ENCODE data around the gene SPTB.

The SPTB gene

DNA sequence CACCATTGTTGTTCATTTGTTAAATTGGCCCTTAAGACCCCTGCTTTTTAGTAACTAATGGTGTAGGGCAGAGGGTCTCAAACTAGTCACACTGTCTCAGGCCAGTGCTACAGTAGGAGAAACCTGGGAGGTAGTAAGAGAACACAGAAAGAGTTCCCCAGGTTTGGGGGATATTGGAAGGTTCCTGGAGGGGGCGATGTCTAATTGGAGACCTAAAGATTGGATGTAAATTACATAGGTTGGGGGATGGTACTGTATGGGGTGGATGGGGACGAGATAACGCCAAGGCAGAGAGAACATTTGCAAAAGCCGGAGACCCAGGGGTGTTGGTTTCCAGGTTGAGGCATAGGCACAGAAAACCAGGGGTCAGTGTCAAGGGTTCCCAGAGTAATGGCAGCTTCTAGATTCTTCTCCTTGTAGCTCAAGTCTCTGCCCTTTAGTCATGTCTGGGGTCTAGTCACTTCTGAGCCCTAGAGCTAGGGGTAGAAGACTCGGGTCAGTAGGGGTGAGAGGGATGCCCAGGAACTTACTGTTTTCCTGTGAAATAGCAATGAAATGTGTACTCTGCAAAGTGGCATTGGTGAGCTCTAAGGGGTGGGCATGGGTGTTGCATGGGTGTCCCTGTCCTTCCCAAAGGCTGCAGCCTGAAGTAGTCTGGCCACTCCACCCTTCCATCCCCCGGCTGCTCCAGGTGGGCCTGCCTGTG is 153.7 kb downstream of the SPTB start:
- DNase-seq = no peak

DNA sequence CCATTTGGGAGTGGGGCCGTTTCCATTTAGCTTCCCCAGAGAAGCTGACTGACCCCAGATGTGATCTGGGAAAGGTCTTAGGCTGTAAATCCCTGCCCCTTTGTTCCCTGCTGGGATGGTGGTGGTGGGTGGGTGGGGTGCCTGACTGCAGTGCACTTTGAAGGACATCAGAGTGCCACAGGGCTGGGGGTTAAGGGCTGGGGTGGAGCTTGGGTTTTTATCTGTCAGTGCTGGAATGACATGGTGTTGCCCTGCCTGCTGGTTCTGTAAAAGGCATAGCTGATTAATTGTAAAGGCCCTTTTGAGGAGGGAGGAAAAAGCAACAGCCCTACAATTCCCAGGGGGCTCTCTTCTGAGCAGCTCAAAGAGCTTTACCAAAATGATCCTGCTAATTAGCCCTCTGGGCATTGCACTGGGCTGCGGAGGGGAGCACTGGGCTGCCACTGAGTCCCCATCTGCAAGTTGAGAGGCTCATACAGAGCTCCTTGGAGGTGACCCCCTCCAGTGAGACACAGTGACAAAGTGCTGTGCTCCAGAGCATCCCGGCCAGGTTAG is 154.4 kb downstream of the SPTB start:
- no peak for DNase-seq

DNA sequence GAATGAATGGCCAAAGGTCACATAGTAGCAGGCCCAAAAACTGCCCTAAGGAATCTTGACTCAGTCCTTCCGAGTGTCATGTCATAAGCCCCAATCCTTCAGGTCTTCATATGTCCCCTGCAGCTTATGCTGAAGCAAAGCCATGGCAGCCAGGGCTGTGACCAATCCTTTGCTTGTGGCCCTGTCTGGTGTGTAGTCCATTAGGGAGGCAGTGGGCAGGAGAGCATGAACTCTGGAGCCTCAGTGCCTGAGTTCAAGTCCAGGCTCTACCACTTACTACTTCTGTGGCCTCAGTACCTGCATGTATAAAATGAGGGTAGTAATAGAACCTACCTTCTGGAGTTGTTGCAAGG is 155.2 kb downstream of the SPTB start:
- DNase-seq = no peak

DNA sequence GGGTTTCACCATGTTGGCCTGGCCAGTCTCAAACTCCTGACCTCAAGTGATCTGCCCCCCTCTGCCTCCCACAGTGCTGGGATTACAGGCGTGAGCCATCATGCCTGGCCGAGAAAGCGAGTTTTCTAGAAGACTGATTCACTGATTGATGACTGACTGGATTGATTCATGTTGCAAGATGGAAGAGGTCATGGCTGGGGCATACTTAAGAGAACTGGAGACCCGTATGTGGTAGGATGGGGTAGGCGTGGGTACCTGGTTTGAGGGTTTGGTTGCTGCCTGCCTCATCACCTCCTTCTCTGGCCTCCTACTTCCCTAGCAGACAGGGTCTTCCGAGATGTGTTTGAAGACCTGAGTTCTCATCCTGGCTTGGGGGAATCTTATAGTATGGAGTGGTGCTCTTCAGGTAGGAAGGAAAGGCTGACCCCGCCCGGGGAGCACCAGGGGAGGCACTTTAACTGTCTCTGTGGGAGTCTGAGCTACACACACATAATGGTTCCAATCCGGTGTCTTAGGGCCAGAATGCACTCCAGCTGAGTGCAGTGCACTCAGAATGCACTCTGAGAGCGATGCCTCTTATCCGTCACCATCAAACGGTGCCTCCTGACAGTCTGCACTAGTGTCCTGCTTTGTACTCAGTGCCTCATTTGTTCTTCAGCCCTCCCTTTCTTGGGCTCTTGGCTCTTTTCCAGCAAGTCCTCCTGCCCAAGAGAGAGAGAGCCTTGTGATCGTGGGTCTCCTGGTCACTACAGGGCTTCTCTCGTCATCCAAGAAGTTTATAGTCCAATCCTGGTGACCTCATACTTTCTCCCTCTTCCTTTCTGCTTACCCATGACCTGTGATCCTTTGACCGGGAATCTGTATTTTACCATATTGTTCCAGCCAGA is 155.8 kb downstream of the SPTB start:
- DNase-seq = no peak

DNA sequence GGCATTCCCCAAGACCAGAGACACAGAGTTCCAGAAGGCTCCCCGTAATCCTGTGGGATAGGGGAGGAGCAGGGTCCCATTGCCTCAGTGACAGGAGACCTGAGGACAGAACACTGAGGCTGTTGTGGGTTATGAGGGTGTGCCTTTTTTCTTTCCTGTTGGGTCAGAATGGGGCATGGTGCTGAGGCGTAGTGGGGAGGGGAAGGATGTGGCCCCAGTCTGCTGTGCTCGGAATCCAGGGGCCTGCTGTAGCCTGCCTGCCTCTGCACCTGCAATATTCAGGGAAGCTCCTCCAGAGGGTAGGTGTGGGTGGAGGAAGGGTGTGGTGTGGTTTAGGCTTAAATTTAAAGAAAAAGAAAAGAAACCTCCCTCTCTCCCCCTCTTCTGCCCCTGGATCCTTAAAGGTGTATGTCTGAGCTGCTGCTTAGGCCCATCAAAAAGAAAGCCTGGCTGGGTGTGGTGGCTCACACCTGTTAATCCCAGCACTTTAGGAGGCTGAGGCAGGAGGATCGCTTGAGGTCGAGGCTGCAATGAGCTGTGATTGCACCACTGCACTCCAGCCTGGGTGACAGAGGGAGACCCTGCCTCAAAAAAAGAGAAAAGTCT is 156.8 kb downstream of the SPTB start:
- no peak for DNase-seq

DNA sequence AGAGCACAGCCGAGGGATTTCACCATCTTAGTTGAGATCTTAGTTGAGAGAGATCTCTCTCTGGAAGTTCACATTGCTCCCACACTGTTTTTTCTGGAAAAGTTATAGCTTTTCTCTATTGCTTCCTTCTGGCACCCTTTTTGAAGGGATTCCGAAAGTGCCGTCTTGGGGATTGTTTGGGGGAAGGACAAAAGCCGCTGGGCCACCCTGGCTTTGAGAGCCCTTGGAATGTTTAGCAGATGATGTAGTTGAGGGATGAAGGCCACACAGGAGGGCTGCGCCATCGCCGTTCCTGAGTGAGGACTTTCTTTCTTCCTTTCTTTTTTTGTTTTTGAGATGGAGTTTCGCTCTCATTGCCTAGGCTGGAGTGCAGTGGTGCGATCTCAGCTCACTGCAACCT is 157.8 kb downstream of the SPTB start:
- no peak for DNase-seq

DNA sequence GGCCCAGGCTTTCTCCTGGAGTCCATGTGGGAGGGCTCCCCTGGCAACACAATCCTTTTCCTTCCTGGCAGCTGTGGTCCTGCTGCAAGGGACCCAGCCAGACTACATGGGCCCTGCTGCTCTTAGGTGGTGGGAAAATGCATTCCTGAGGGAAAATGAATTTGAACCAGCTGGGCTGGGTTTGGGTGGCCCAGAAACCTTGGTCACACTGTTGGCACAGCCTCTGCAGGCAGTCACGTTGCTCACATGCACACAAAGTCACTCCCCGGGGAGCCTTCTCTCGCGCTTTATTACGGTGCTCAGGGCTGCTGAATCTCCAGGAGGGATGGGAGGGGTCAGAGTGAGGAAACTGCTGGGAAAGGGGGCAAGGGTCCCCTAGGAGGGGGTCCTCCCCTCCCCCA is 158.3 kb downstream of the SPTB start:
- no peak for DNase-seq

DNA sequence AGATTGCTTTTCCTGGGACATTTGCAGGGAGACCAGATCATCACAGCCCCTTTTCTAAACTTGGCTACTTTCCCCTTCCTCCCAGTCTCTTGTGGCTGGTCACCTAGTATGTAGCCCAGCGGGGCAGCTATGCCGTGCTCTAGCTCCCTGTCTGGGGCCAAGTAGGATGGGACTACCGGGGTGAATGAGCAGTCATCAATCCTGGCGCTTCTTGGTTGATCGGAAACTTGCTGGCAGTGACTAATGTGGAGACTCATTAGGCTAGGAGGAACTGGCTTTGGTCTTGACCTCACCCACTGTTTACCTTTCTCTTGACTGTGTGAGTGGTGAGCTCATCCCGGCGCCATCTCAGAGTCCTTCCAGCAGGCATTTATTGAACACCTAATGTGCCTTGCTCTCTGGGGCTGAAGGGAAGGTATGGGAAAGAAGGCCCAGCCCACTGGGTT is 159.6 kb downstream of the SPTB start:
- DNase-seq = no peak

DNA sequence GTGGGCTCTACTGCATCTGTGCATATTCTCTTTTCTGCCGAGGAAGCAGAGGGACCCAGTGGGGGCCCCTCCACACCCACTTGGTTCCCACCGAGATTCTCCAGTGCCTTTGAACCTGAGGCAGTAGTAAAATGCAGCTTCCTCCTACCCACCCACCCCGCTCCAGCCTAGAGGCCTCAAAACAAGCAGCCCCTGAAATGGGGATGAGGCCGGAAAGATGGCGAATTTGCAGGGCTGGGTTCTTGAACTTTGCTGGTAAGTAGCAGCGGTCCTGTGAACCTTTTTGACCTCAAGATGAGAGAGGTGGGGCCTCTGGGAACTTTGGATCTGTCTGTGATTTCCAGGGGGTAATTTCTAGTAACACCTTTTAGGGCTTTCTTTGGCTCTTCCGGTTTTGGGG is 160.1 kb downstream of the SPTB start:
- DNase-seq = no peak

DNA sequence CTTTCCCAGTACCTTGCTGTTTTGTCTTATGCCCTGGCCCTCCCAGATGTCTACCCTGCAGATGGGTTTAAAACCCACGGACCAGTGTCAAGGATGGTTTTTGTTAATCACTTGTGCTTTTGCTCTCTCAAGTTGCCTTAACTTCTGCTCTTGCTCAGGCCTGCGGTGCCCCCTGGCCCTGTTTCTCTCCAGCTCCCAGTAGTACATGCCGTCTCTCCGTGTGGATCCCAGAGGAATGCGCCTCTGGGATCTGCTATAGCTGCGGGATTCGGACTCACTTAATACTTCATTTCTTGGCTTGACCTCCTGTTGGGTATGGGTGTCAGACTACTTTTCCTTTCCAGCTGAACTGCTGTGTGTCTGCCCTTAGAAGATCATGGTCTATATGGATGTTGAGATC is 160.9 kb downstream of the SPTB start:
- DNase-seq = no peak

DNA sequence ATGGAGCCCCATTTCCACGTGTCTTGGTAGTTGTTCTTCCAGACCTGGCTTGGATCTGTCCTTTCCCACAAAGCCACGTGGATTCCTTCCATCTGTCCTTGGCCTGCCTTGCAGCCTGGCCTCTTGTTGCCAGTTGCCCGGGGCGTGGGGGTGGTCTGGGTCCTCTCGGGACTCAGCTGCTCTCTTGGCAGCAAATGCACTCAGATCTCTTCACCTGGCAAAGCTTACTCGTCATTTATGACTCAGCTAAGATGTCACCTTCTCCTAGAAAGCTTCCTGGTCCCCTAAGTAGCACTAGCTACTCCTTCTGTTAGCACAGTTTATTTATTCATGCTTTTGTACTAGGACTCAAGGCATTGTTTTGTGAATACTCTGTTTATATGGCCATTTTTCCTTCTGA is 161.8 kb downstream of the SPTB start:
- DNase-seq = peak in 1 of 2 experiments; percentile 9

DNA sequence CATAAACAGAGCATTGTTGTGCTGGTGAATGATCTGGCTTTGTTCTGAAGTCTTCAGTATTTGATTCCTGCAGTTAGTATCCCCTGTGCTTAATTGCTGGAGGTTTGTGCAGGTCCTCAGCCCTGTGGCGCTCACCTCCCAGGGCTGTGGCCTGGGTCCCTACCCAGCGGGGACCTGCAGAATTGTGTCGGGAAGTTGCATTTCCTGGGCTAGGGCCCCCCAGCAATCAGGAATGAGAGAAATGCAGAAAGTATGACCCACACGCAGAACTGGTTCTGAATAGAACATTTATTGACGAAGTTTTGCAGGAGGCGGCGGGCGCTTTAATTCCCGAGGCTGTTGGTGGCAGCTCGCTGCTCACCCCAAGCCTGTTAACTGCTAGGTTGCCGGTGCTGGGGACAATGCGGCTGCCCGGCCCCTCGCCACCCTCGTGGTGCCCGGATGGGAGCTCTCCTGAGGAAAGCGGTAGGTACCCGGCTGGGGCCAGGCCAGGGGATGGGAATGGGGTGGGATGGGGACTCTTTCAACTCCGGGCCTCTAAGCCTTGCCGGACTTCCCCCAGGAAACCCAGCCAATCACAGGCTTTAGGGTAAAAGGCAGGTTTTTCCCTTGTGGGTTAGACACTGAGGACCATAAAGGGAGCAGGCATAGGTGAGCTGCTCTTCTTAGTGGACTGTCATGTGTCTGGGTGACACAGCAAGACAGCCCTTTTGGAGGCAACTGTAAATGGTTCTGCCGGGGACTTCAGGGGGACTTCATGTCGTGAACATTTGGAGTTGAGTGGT is 163.9 kb downstream of the SPTB start:
- no peak for DNase-seq

DNA sequence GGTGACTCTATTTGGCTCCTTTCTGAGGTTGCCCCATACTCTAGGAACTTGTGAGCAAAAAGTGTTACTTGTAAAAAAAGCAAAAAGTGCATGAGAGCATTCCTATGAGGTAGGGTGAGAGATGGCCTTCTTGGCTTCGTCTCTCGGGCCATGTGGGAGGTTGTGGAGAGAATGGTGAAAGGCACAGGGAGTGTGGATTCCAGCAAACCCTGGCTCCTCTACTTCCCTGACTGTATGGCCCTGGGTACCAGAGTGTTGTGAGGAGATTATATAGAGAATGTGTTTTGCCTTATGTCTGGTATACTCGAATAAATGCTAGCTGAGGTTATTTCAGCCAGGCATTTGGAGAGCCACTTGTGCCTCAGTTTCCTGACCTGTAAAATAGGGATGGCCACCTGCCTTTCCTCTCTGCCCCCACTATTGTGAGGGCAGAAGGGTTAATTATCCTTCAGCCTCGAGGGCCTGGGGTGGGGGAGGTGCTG is 164.5 kb downstream of the SPTB start:
- DNase-seq = no peak

DNA sequence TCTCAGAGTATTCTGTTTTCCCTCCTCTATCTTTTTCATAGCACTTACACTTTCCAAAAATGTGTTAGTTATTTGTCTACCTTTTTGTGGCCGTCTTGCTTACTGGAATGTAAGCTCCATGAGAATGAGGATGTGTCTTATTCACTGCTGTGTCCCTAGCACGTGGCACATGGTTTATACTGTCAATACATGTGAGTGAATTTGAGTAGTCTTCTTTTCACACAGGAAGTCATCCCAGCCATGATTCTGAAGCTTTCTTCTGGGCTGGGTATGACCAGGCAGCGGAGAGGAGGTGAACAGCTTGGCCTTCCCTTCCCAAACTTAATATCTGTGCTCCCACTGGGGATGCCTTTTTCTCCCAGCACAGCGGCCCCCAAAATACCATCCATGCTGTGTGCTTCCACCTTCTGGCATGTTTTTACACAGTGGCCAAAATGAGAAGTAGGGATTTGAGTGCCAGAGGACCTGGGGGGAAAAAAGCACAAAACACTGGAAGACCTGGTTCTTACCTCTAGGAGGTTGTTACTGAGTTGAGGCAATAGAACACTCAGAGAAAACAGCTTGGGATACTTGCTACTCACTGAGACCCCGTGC is 165.2 kb downstream of the SPTB start:
- no peak for DNase-seq

DNA sequence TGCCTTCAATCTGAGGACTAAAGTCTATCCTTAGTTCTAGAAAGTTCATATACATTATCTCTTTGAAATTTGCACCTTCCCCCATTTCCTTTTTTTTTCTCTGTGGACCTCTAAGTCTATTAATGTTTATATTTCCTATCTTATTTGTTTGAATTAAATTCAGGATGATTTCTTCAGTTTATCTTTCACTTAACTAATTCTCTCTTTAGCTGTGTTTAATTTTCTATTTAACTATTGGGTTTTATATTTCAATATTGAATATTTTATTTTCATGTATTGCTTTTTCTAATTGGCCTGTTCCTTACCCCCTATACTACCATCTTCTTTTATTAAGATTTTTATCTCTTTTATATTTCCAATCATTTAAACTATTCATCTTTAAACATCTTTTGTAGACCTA is 166.0 kb downstream of the SPTB start:
- DNase-seq = no peak

DNA sequence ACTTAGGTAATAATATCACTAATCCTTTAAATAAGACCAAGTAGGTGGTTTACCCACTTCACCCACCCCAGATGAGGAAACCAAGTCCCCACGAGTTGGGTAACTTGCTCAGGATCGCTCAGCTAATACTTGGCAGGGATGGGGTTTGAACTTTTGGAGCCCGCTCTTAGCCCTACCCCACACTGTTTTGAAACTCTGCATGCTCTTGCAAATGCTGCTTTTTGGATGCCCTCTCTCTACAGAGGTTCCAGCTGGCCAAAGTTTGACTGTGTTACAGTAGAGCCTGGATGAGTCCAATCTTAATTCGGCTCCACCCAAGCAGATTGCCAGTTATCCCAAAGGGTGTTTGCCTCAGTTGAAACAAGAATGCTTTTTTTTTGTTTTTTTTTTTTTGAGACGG is 168.7 kb downstream of the SPTB start:
- no peak for DNase-seq

DNA sequence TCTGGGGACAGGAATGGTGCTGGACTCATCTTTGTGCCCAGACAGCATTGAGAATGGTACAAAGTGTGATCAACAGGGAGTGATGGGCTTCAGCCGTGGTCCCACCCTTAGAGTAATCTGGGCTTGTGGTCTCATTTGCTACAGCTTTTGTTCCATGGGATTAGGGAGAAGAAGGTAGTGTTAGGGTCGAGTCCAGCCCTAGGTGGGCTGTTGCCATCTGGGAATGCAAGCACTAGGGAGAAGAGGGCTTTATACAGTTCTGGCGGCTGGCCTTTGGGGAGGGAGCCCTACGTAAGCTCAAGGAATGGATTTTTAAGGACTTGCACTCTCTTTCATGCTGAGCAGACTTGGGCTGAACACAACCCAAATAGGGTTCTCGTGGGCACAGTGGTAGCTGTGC is 170.6 kb downstream of the SPTB start:
- no peak for DNase-seq

DNA sequence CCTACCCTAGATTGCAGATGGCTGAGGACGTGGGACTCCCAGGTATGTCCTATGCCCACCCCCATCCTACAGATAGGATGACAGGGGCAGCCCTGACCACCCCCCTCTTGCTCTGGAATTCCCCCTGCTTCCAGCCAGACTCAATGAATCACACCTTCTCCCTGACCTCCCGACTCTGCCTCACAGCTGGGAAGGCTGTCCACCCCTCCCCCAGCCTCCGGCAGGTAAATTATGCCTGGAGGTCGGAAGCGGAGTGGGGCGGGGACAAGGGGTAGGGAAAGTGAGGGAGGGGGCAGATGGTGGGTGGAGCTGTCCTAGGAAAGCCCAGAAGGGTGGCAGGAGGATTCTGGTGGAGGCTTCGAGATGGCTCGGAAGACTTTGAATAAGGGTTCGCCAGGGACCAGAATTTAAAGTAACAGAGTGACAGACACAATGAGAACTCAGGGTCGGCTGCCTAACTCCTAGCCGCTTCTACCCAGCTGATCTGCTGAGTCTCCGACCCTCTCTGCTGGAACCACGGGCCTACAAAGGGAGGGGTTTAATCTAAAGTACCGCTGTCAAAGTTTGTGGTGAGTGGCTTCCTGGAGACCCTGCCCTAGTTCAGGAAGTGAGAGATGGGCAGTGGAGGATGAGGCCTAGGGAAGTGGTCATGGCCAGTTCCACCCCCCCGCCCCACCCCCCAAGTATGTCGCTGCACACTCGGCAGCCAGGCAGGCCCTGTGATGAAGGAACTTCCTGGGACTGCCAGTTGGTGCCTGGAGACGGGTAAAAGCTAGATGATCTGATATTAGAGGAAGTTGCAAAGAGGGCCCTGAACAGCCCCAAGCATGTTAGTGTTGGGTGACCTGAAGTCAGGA is 171.3 kb downstream of the SPTB start:
- DNase-seq = no peak

DNA sequence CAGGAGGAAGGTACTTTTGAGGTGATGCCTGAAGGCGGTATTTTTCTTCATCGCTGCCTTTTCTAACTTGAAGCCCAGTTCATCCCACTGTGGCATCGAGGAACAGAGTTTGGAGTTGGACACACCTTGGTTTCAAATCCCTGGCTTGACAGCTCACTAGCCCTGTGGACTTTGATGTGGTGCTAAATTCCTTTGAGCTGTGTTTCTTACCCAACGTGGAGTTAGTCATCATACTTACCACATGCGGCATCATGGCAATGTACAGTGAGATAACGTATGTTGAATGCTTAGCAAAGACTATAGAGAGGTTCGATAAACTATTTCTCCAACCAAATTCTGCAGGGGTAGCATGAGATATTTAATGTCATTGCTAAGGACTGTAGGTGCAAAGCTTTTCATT is 172.0 kb downstream of the SPTB start:
- DNase-seq = no peak

DNA sequence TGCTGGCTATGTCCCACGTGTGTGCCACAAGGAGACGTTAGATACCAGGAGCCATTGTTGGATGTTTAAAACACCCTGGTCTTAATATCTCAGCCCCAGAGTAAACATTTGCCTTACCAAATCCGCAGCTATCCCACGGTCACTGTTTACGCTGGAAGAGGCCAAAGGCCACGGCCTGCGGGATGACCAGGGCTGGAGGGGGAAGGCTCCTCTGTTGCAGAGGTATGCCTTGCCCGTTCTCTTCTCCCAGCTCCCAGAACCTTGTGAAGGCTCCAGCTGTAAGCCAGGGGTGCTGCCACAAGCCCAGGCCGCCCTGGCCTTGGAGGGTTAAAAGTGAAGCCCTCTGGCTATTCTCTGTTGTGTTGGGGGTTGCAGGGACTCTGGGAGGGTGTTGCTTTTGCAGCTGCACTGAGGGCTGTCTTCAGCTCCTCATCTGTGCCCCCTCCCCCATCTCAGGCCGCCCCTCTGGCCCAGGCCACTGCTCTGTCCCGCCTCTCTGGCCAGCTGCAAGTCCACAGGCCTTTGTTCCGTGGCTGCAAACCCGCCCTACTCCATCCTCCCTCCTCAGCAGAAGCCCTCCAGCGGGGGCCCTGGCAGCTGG is 173.0 kb downstream of the SPTB start:
- no peak for DNase-seq

DNA sequence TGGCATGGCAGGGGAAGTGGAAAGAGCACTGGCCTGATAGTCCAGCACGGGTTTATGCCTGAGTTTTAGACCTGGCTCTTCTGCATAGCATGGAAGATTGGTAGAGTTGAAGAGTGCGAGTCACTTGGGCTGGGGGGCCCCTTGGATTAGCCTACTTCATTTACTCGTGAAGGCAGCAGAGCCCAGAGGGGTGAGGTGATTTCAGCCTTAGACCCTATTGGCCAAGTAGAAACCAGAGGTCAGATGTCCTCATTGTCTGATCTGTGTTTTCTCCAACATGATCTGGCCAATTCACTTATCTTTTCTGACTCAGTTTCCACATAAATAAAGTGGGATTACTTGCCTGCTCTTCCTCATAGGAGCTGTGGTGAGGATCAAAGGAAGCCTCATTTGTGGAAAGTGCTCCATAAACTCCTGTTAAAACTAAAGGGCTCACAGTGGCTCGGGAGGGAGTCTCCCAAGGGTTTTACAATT is 173.6 kb downstream of the SPTB start:
- no peak for DNase-seq
